HG02610 (cell line): ENCODE results near the gene CFAP58.

Experiments used
- ATAC-seq: cut with Tn5 transposase; IDR thresholded peaks from one replicate; pipeline ENCODE4 v1.9.1; 2021; ENCODE audit warnings: mild to moderate bottlenecking, moderate library complexity; ENCODE audit not compliant: unreplicated experiment

The CFAP58 gene

GRCh38 chr10:104334561-104334960 lies 19.1 kb upstream of the CFAP58 start:
- no peak for ATAC-seq

GRCh38 chr10:104334965-104335650 lies 18.5 kb upstream of the CFAP58 start:
- ATAC-seq: no peak

- no peak for ATAC-seq
Observed at GRCh38 chr10:104336821-104337467, 16.7 kb upstream of the CFAP58 start.

- ATAC-seq: peak; percentile 42
Observed at GRCh38 chr10:104337521-104337984, 16.1 kb upstream of the CFAP58 start.

GRCh38 chr10:104337985-104338735 lies 15.5 kb upstream of the CFAP58 start, which contains the start of gene ITPRIP:
Gene ITPRIP (minus strand): TSS chr10:104338465. CDS start chr10:104316051, 22,414 bp downstream.
- ATAC-seq: peak; percentile 74

GRCh38 chr10:104339469-104340110 lies 14.0 kb upstream of the CFAP58 start:
- ATAC-seq: no peak

- no peak for ATAC-seq
Observed at GRCh38 chr10:104340111-104340526, 13.5 kb upstream of the CFAP58 start.

- ATAC-seq: no peak
Observed at GRCh38 chr10:104340641-104341040, 13.0 kb upstream of the CFAP58 start.

GRCh38 chr10:104342941-104343411 lies 10.7 kb upstream of the CFAP58 start:
- ATAC-seq: no peak

- ATAC-seq: no peak
Observed at GRCh38 chr10:104344219-104344618, 9.4 kb upstream of the CFAP58 start.

- no peak for ATAC-seq
Observed at GRCh38 chr10:104345515-104345914, 8.1 kb upstream of the CFAP58 start.

- ATAC-seq: no peak
Observed at GRCh38 chr10:104345941-104346340, 7.7 kb upstream of the CFAP58 start.

GRCh38 chr10:104347295-104348045 lies 6.2 kb upstream of the CFAP58 start:
- no peak for ATAC-seq

GRCh38 chr10:104348601-104349000 lies 5.0 kb upstream of the CFAP58 start:
- ATAC-seq: no peak

- peak; percentile 49 for ATAC-seq
Observed at GRCh38 chr10:104349623-104350126, 4.0 kb upstream of the CFAP58 start.

GRCh38 chr10:104350127-104350635 lies 3.5 kb upstream of the CFAP58 start:
- peak; percentile 37 for ATAC-seq

GRCh38 chr10:104351061-104351702 lies 2.5 kb upstream of the CFAP58 start:
- ATAC-seq: peak; percentile 36

- peak; percentile 22 for ATAC-seq
Observed at GRCh38 chr10:104351919-104352318, 1.7 kb upstream of the CFAP58 start.

GRCh38 chr10:104359811-104360210 lies 6.2 kb downstream of the CFAP58 start:
- ATAC-seq: no peak
